Esophagus muscularis mucosa (tissue), 4 donors: ENCODE measurements around the gene SDK2. TPM values are rescaled to one million over a fixed set of nuclear protein-coding genes. Genes with fewer than 3 reads are reported as not detected.

Experiments
- DNase-seq: peaks from one replicate; pipeline ENCODE4 v3.0.0-alpha.2; 2017; ENCODE audit errors: extremely low spot score
- H3K27ac ChIP-seq, 4 donors: fragments of 200-600 bp; sonication (generic); replicated peaks in 1 of 4; 1 replicate in 3 of 4; 2 replicates in 1 of 4; pipeline ENCODE4 v1.5.1; 2016 to 2019; ENCODE audit warnings: mild to moderate bottlenecking in 1 of 4
- H3K27me3 ChIP-seq, 4 donors: fragments of 200-600 bp; sonication (generic); one replicate each; pipeline versions ENCODE4 v1.5.1 to v1.6.0; 2016 to 2019
- H3K36me3 ChIP-seq, 4 donors: fragments of 200-600 bp; sonication (generic); one replicate each; pipeline ENCODE4 v1.5.1; 2016 to 2019
- H3K4me1 ChIP-seq, 4 donors: fragments of 200-600 bp; sonication (generic); one replicate each; pipeline ENCODE4 v1.5.1; 2016 to 2019
- H3K4me3 ChIP-seq, 4 donors: fragments of 200-600 bp; sonication (generic); 1 replicate in 2 of 4; 2 replicates in 2 of 4; pipeline ENCODE4 v1.5.1; 2016 to 2019; ENCODE audit warnings: mild to moderate bottlenecking in 4 of 4, moderate library complexity in 1 of 4
- H3K9me3 ChIP-seq, 4 donors: fragments of 200-600 bp; sonication (generic); 1 replicate in 3 of 4; 2 replicates in 1 of 4; pipeline ENCODE4 v1.5.1; 2016 to 2019
- CTCF ChIP-seq, 3 experiments: fragments of 200-600 bp in 2 of 3; fragments of 450-650 bp in 1 of 3; sonication (generic) in 2 of 3; IDR thresholded peaks; one replicate each; pipeline ENCODE4 v1.5.1; 2017 to 2019; ENCODE audit warnings: antibody characterized with exemption in 3 of 3, mild to moderate bottlenecking in 2 of 3, moderate library complexity in 1 of 3
- EP300 ChIP-seq: sonication (generic); formaldehyde crosslinking; IDR thresholded peaks from one replicate; pipeline ENCODE4 v1.6.1; 2017; ENCODE audit warnings: antibody characterized with exemption
- POLR2A ChIP-seq: fragments of 450-650 bp; IDR thresholded peaks from one replicate; pipeline ENCODE4 v1.6.1; 2017; ENCODE audit warnings: antibody characterized with exemption, moderate library complexity, mild to moderate bottlenecking, low read depth
- POLR2AphosphoS5 ChIP-seq, 2 donors: sonication (generic); formaldehyde crosslinking; IDR thresholded peaks; one replicate each; pipeline ENCODE4 v1.6.1; 2017; ENCODE audit warnings: antibody characterized with exemption in 2 of 2
- WGBS: methylation state at CpG from one replicate; pipeline ENCODE4 v1.1.5; 2018; 5-methylcytosine and 5-hydroxymethylcytosine counted together
- intact Hi-C: fragments of 100-400 bp; cut with DNase I; formaldehyde crosslinking; loops from one replicate; pipeline ENCODE4 v1.15.1; 2023
- total RNA-seq, 4 donors: library from RNA; depleted of rRNA; stranded (reverse); fragments of >200 nt; gene quantifications; one replicate each; pipeline versions ENCODE4 v1.1.0 to v1.2.1, GENCODE V29; 2016

The SDK2 gene
- total RNA-seq, 4 donors from 2014 or later = 0.42 to 2.0 (median 1.2) TPM

GRCh38 chr17:73571511-73572130 lies 72.6 kb downstream of the SDK2 start:
- H3K27me3 ChIP-seq = peaks cover 0 to 33% (median 0%) of the 10 kb centered on the region in 4 donors
- no peak for TF ChIP-seq EP300
- TF ChIP-seq CTCF (IDR thresholded peaks at IDR 0.05) = no peak
- no peak for TF ChIP-seq POLR2AphosphoS5 (IDR thresholded peaks at IDR 0.05)
- no peak for TF ChIP-seq POLR2A
- no peaks in the 10 kb centered on the region for H3K36me3 ChIP-seq
- 88% methylated on average over 7 of the region's 26 CpGs for WGBS
- no peak overlapping the region for H3K27ac ChIP-seq
- H3K4me3 ChIP-seq = no peak overlapping the region
- intact Hi-C loops = no loop called here
- H3K9me3 ChIP-seq = no peaks in the 10 kb centered on the region
- DNase-seq = no peak
- H3K4me1 ChIP-seq = no peaks in the 10 kb centered on the region

- TF ChIP-seq POLR2A (no peak), CTCF (IDR thresholded peaks at IDR 0.05) (no peak)
- Histone ChIP-seq H3K9me3 (no peaks in the 10 kb centered on the region), H3K27ac (no peak overlapping the region), H3K27me3 (peaks cover 0 to 23% (median 0%) of the 10 kb centered on the region in 4 donors), H3K4me3 (no peak overlapping the region), H3K4me1 (no peaks in the 10 kb centered on the region), H3K36me3 (no peaks in the 10 kb centered on the region)
- intact Hi-C loops = no loop called here
- WGBS = 86% methylated on average over 10 of the region's 18 CpGs
- DNase-seq = no peak
Observed at GRCh38 chr17:73569762-73570319, 74.4 kb downstream of the SDK2 start.

- H3K36me3 ChIP-seq = no peaks in the 10 kb centered on the region
- H3K27ac ChIP-seq = no peak overlapping the region
- DNase-seq = no peak
- intact Hi-C loops = no loop called here
- H3K4me3 ChIP-seq = no peak overlapping the region
- WGBS = 100% methylated on average over 3 of the region's 3 CpGs
- no peaks in the 10 kb centered on the region for H3K9me3 ChIP-seq
- TF ChIP-seq POLR2A (no peak), POLR2AphosphoS5 (IDR thresholded peaks at IDR 0.05) (no peak), CTCF (IDR thresholded peaks at IDR 0.05) (no peak), EP300 (no peak)
- H3K27me3 ChIP-seq = peaks cover 0 to 22% (median 0%) of the 10 kb centered on the region in 4 donors
- H3K4me1 ChIP-seq = no peaks in the 10 kb centered on the region
Observed at GRCh38 chr17:73568934-73569333, 75.3 kb downstream of the SDK2 start.

- Histone ChIP-seq H3K36me3 (no peaks in the 10 kb centered on the region), H3K4me1 (no peaks in the 10 kb centered on the region), H3K27ac (no peak overlapping the region), H3K27me3 (peaks cover 0 to 20% (median 0%) of the 10 kb centered on the region in 4 donors), H3K9me3 (no peaks in the 10 kb centered on the region), H3K4me3 (no peak overlapping the region)
- TF ChIP-seq EP300 = no peak
- TF ChIP-seq POLR2AphosphoS5 (IDR thresholded peaks at IDR 0.05) = no peak
- TF ChIP-seq POLR2A = no peak
- TF ChIP-seq CTCF (IDR thresholded peaks at IDR 0.05) = no peak
- 64% methylated on average over 11 of the region's 11 CpGs for WGBS
- no peak for DNase-seq
- intact Hi-C loops = no loop called here
Observed at GRCh38 chr17:73566905-73567782, 77.1 kb downstream of the SDK2 start.
